GM19023 (cell line): ENCODE data around the gene RAB20.

Experiments
- ATAC-seq: cut with Tn5 transposase; IDR thresholded peaks from one replicate; pipeline ENCODE4 v1.9.1; 2021; ENCODE audit warnings: mild to moderate bottlenecking, moderate library complexity; ENCODE audit not compliant: unreplicated experiment

The RAB20 gene

DNA sequence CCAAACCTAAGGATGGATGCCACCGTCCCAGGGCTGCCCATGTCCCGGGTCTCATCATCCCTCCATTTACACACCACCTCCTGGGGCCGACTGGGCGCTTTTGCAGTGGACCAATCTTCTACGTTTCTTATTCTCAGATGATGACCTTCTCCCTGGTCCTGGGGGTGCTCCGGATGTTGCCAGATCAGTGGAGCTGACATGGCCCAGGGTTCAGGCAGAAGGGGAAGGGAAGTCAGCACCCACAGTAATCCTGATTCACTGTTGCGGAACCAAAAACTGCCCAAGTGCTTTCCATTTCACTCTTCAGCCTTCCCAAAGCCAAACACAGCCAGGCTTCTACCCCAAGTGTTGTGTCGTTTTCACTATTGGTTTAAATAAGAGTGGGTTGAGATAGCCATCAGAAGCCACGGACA lies 29.8 kb downstream of the RAB20 start:
- no peak for ATAC-seq

DNA sequence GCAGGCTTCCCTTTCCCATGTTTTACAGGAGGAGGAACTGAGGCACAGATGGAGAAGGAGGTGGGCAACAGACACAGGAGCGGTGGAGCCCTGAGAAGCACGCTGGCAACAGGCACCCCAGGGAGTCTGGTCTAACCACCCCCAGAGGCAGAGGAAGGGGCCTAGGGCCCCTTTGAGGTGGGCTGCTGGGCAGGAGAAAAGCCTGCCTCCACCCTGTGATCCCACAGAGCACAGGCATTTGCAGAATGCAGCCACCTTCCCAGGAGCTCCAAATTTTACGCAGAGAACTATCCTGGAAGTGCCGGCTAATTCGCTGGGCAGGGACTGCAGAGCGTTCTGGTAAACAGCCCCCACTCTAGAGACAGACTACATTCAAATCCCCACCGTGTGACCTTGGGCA lies 30.4 kb downstream of the RAB20 start:
- ATAC-seq = no peak

DNA sequence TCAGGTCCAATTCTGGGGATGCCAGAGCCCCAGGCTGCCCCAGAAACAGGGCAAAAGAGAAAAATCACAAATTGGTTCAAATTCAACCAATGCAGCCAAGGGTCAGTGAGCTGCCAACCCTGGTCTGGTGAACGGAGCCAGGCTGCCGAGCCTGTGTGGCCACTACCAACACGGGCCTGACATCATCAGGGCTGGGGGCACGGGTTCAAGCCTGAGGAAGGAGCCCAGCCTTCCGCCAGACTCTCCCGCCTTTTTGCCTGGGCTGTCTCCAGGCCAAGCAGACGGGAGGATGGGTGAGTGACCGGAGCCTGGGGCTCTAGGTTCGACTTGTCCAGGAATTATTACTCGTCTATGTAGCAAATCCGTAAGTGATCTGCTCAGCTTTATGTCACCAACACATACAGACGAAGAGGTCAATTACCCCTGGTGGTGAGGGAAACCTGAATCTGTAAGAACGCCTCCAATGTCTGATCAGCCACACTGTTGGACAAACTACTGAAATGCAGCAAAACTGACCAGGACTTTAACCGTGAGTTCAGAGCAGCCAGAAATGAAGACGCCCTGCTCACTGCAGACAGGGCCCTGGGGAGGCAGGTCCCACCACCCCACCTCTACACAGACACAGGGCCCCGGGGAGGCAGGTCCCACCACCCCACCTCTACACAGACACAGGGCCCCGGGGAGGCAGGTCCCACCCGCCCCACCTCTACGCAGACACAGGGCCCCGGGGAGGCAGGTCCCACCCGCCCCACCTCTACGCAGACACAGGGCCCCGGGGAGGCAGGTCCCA lies 31.8 kb downstream of the RAB20 start:
- no peak for ATAC-seq

DNA sequence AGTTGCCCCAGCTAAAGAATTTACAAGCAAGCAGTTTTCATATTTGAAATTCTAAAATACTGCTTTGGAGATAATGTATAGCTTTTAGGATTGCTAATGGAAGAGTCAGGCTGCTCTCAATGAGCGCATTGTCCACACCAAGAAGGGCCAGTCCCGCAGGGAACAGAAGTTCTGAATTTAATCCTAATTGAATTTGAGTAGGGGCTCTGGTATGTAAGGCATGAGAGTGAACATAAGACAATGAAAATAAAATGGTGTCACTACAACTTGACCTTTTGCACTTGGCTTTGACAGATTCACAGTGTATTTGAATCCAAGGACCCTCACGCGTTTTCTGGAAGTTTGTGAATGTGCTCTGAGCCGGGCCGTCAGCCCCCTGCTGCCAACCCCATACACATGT lies 32.6 kb downstream of the RAB20 start:
- ATAC-seq = no peak

DNA sequence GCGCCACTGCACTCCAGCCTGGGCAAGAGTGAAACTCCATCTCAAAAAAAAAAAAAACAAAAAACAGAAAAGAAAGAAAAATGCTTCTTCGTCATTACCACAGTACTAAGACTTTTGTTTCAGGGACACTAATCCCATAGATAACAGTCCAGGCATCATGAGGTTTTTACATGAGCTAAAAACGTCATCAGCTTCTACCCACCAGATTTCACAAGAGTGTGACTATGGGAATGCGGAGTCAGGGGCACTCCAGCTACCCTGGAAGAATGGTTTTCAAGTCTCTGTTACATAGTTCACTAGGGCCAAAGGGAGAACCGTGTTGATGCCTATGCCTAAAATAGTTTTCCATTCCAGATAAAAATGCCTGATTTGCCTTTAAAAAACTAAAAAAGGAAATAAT lies 33.2 kb downstream of the RAB20 start:
- ATAC-seq = no peak

DNA sequence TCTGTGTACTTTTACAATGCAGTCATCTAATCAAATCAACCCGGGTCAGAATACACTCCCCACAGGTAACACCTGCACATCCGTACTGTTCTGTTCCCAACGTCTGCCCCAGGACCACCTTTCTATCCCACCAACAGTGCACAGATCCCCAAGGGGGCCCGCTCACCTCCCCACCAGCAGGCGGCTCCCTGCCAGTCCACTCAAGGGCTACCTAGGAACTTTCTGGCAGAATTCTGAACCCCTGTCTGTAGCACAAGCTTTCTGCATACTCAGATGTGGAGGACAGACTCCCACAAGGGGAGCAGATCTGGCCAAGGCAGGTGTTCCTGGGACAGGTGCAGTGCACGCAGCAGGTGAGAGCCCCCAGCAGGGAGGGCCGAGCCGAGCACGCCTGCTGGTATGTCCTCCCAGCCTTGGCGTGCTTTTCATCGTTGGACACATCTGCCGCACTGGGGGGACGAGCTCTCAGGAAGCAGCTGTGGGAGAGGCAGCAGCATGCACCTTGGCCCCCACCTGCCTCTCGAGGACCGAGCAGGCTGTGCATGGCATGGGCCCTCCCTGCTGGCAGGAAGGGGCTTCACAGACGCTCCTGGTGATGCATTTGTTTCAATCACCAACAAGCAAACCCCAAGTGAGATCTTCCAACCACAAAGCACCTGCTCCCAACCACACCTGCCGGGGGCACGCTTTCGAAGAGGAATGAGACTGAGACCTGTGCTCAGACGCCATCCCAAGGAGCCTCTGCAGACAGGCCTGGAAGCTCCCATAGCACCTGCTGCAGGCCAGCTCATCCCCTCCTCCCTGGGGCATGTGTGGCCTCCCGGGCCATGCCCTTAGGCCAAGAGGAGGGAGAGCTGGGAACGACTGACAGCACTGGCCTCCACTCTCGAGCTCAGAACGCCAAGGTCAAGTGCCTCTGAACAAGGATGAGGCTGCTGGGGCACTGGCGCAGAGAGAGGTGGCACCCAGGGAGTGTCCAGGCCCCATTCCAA lies 35.9 kb downstream of the RAB20 start:
- peak; percentile 72 for ATAC-seq

DNA sequence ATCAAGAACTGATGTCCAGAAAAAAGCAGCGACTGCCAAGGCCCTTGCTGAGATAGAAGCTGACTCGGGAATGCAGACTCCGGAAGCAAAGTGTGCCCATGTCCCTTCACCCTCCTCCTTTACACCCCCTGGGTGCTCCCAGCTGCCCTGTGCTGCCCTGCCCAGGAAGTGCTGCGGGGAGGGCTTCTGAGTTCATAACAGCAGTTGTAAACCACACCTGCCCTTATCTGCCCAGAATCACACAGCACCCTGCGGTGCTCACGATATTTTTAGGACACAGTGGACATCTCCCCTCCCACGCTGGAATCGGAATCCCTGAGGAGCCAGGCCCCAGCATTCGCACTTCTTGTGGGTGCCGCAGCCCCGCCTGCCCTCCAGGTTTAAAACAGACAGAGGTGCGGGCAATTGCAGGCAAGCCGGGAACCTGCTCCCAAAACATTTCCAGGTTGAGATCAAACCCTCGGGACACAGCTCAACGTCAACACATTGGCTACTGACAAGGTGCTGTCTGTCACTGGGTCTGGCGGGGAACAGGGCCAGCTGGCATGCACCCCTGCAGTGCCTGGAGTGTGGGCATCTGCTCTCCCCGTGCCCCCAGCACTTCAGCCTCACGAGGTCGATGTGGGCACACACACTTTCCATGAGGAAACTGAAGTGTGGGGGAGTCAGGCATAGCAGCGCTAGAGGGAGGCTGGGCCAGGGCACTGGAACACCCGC lies 36.8 kb downstream of the RAB20 start:
- no peak for ATAC-seq

DNA sequence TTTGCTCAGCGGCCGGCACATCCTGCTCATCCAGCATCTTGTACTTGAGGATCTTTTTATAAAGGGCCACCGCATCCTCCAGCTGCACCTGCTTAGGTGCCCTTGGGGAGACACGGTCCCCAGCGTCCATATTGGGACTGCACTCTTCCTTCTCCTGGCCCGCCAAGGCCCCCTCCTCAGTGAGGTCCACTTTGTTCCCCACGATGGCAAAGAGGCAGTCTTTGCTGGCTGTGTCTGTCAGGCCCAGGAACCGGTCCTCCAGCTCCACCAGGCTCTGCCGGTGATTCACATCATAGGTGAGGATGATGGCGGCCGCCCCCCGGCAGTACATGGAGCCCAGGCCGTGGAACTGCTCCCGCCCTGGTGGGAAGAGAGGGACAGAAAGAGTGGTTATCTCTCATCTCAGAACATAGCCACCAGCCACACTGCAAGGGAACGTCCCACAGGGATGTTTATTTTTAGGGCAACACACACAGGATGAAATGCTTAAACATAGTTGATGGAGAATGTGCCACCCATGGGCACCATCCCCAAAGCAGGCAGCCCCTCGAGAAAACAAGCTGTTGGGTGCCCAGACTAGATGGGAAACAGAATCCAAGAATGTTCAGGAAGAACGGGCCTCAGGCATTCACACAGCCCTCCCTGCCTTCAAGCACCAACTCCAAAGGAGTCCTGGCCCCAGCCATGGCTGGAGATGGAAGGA lies 37.5 kb downstream of the RAB20 start:
- ATAC-seq = no peak

DNA sequence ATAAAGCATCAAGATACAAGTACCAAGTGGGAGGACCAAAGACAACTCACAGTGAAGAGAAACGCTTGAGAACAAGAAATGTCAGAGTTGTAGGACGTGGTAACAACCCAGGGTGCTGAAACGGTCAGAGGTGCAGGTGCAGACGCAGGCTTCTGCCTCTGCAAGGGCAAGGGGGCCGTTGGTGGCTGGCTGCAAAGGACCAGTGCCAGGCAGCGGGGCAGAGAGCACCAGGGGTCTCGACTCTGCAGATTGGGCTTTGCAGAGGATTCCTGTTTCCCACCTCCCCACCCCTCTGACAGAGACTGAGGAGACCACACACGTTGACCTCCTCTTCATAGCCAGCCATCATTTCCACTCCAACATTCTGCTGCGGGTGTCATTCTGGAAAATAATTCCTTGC lies 38.3 kb downstream of the RAB20 start:
- ATAC-seq = no peak

DNA sequence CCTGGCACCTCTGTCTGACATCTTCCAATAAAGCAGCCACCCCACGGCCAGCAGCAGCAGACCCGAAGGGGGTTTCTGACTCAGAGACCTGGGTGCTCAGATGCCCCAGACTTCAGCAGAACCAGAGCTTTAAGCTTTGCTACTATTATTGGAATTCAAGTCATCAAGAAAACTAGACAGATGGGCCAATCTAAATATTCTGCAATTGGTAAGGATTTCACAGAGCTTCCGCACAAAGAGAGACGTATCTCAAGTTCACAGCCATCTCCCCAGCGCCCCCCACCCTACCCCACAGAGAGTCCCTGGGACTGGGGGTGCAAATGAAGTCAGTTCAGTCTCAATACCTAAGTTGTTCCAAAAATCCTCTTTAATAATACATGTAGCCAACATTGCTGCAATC lies 38.8 kb downstream of the RAB20 start:
- ATAC-seq = no peak

DNA sequence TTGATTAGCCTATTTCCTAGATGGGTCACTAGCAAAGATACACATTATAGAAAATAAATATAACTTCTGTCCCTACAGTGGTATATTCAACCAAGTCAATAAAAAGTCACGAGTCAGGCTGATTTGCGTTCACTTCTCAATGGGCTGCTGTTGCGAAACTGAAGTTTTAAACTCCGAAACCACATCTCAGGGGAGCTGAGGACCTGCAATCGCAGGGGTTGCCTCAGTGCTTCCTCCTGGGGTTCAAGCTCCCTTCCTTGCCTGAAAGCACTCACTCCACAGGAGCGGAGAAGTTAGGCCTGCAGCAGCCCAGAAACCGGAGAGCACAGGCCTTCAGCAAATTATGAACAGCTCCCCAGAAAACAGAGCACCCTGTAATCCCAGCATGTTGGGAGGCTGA lies 39.6 kb downstream of the RAB20 start:
- no peak for ATAC-seq

DNA sequence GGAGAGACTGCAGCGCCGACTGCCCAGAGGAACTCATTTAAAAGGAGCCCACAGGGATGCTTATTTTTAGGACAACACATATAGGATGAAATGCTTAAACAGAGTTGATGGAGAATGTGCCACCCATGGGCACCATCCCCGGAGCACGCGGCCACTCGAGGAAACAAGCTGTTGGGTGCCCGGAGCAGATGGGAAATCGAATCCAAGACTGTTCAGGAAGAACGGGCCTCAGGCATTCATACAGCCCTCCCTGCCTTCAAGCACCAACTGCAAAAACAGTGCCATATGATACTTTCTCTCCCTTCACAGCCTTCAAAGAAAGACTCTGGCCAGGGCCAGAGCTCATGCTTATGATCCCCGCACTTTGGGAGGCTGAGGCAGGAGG lies 40.2 kb downstream of the RAB20 start:
- no peak for ATAC-seq

DNA sequence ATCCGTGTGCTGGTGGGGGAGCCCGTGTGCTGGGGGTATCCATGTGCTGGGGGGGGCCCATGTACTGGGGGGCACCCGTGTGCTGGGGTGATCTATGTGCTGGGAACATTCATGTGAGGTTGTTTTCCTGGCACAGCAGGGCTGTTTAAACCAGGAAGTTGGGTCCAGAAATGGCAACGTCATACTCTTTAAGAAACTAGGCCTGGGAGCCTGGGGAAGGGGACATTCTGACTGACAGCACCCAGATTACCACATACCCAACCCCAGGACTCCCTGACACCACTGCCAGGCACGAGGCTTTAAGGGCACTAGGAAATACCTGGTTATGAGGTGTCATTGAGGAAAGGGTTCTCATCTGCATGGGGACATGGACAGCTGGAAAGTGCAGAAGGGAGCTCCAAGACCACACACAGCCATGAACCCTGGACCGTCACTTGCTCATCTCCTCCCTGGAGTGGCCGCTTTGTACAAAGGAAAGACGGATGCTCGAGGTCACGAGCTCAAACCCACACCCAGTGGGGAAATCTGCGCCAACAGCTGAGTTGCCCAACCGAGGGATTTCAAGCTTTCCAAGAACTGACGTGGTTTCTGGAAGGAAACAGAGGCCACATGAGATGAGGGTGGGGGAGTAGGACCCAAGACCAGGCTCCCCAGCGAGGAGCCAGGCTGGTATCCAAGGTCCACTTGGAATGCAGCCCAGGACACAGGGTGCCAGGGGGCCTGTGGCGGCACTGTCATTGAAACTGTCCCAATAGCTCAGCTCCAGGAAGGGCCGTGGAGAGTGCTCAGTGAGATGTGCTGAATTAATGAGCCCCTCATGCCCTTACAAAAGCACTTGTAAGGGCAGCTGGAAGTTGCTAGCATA lies 40.9 kb downstream of the RAB20 start:
- no peak for ATAC-seq

DNA sequence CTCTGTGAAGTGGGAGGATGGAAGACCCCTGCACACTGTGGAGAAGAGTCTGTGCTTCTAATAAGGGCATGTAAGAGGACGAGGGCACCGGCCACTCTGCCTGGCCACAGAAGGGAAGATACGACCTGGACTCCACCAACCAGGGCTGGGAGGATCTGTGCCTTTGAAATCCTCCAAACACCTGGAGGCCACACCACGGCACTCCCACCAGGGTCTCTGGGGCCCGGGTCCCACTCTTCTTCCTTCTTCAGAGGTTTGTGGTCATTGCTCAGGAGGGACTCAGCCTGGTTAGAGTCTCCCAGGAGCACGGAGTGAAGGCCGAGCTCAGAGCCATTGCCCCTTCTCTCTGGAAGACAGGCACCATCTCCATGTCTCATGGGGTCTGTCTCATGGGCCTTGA lies 42.0 kb downstream of the RAB20 start:
- ATAC-seq = no peak

DNA sequence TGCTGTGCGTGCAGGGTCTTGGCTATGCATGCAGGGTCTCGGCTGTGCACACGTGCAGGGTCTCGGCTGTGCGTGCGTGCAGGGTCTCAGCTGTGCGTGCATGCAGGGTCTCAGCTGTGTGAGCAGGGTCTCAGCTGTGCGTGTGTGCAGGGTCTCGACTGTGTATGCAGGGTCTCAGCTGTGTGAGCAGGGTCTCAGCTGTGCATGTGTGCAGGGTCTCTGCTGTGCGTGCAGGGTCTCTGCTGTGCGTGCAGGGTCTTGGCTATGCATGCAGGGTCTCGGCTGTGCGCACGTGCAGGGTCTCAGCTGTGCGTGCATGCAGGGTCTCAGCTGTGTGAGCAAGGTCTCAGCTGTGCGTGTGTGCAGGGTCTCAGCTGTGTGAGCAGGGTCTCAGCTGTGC lies 42.5 kb downstream of the RAB20 start:
- no peak for ATAC-seq

DNA sequence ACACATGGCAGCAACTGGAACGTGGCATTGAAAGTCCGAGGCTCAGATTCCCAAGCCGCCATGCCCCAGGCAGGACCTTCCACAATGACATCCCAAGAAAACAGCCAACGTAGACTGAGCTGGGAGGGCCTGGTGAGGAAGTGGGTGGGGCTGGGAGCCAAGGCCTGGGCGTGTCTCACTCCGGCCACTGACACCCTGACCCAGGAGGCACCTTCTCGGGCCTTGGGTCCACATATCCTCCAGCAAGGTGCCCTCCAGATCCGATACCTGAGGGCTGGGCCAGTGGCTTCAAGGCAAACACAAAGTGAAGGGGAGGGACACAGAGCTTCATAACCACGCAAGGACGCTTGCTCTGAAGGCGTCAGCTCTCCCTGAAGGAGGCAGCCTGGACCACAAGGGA lies 43.0 kb downstream of the RAB20 start:
- no peak for ATAC-seq

DNA sequence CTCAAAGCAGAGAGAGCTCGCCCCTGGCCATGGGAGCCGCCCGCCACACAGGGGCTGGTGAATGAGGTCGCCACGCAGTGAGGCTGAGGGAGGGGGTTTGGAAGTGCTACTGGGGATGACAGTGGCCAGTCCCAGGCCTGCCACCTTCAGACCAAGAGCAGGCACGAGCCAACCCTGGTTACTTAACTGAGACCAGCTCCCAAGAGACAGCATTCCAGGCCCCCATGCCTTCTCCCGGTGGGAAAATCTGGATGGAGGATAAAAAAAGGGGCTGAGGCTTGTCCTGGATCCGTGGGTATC lies 43.3 kb downstream of the RAB20 start:
- no peak for ATAC-seq

DNA sequence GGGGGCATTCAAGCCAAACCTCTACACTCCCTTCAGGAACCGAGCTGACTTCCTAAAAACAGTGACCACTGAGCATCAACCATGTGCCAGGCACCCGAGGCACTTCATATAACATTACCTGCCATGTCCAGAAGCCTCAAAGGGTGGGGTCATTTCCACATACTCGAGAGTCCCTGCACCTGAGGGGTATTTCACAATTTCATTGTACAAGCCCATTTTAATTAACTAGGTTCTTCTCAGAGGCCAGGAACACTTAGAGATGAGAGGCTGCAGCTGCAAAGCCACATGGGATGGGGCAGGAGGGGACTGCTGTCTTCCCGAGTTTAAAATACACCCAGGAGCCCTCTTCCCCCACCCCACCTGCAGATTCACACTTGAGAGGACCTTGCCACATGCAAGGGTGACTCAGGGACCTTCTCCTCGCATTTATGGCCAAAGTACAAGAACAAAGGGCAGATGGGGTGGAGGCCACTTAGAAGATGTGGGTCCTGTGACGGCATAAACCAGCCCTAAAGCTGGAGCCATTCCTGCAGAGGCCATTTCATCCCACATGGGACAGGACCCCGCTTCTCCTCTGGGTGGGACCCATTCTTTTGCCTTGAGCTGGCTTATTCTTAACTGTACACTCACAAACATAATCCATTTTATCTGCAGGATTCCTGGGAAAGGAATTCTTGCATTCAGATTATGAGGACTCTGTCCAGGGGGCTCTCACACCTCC lies 43.9 kb downstream of the RAB20 start:
- no peak for ATAC-seq

DNA sequence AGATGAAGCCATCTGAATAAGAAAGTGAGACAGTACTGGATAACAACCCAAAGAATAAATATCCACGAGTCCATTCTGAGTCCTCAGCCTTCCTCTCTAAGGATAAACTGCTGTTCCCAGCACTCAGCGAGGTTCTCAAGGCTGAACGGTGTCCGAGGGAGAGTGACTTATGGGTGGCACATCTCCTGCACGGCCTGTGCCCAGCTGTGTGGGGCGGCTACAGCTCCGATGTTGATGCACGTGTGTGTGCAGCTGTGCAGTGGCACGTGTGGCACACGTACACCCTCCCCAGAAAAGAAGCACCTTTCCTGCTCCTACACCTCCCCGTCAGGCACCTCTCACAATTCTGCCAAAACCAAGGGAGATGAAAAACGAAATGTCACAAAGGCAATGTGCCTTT lies 45.0 kb downstream of the RAB20 start:
- no peak for ATAC-seq
